ENCODE results near the gene CENPO.

The CENPO gene

GRCh38 chr2:24792874-24793760, at the start of gene CENPO, which contains the start of gene PTRHD1:
Gene CENPO, plus strand, starts transcription at chr2:24793425. Its CDS starts 495 bp downstream, at chr2:24793920.
Gene PTRHD1, minus strand, starts transcription at chr2:24793391. Its CDS starts 14 bp downstream, at chr2:24793377.
- H3K27ac ChIP-seq, result peak within 1 kb of the TSS; percentile 91
- H3K4me3 ChIP-seq (ENCODE audit: low read depth in 1 of 2, low read length in 1 of 2), result peak within 1 kb of the TSS; percentile 96 to 99
- no peaks in the 10 kb centered on the region for H3K36me3 ChIP-seq
- H3K9me3 ChIP-seq, result no peaks in the 10 kb centered on the region
- TF ChIP-seq CTCF (IDR thresholded peaks at IDR 0.05), result peak; percentile 45
- H3K4me1 ChIP-seq (ENCODE audit: control insufficient read depth in 1 of 2, insufficient read depth in 1 of 2, low read depth in 1 of 2, low read length in 1 of 2), result peaks cover 20 to 21% of the 10 kb centered on the region in 2 experiments
- no peaks in the 10 kb centered on the region for H3K27me3 ChIP-seq

- no peaks in the 10 kb centered on the region for H3K4me1 ChIP-seq (ENCODE audit: control insufficient read depth in 1 of 2, insufficient read depth in 1 of 2, low read depth in 1 of 2, low read length in 1 of 2)
- no peaks in the 10 kb centered on the region for H3K9me3 ChIP-seq
- no peak for TF ChIP-seq CTCF (IDR thresholded peaks at IDR 0.05)
- H3K27me3 ChIP-seq, result no peaks in the 10 kb centered on the region
- no peak overlapping the region for H3K4me3 ChIP-seq (ENCODE audit: low read depth in 1 of 2, low read length in 1 of 2)
- H3K27ac ChIP-seq, result no peak overlapping the region
- peaks cover 73% of the 10 kb centered on the region for H3K36me3 ChIP-seq
Observed at GRCh38 chr2:24743924-24744323, 49.3 kb upstream of the CENPO start.

GRCh38 chr2:24744356-24744755, 48.9 kb upstream of the CENPO start:
- Histone ChIP-seq H3K4me3 (ENCODE audit: low read depth in 1 of 2, low read length in 1 of 2) (no peak overlapping the region), H3K36me3 (peaks cover 73% of the 10 kb centered on the region), H3K27ac (no peak overlapping the region), H3K27me3 (no peaks in the 10 kb centered on the region), H3K4me1 (ENCODE audit: control insufficient read depth in 1 of 2, insufficient read depth in 1 of 2, low read depth in 1 of 2, low read length in 1 of 2) (no peaks in the 10 kb centered on the region), H3K9me3 (no peaks in the 10 kb centered on the region)
- no peak for TF ChIP-seq CTCF (IDR thresholded peaks at IDR 0.05)

- H3K4me3 ChIP-seq (ENCODE audit: low read depth in 1 of 2, low read length in 1 of 2), result no peak overlapping the region
- H3K36me3 ChIP-seq, result peaks cover 63% of the 10 kb centered on the region
- H3K27ac ChIP-seq, result no peak overlapping the region
- no peaks in the 10 kb centered on the region for H3K4me1 ChIP-seq (ENCODE audit: control insufficient read depth in 1 of 2, insufficient read depth in 1 of 2, low read depth in 1 of 2, low read length in 1 of 2)
- no peak for TF ChIP-seq CTCF (IDR thresholded peaks at IDR 0.05)
- no peaks in the 10 kb centered on the region for H3K27me3 ChIP-seq
- no peaks in the 10 kb centered on the region for H3K9me3 ChIP-seq
Observed at GRCh38 chr2:24745825-24746224, 47.4 kb upstream of the CENPO start.

GRCh38 chr2:24747299-24747698, 45.9 kb upstream of the CENPO start:
- H3K27me3 ChIP-seq, result no peaks in the 10 kb centered on the region
- TF ChIP-seq CTCF (IDR thresholded peaks at IDR 0.05), result no peak
- no peaks in the 10 kb centered on the region for H3K9me3 ChIP-seq
- H3K4me1 ChIP-seq (ENCODE audit: control insufficient read depth in 1 of 2, insufficient read depth in 1 of 2, low read depth in 1 of 2, low read length in 1 of 2), result no peaks in the 10 kb centered on the region
- peaks cover 66% of the 10 kb centered on the region for H3K36me3 ChIP-seq
- H3K4me3 ChIP-seq (ENCODE audit: low read depth in 1 of 2, low read length in 1 of 2), result no peak overlapping the region
- no peak overlapping the region for H3K27ac ChIP-seq
